Esophagus squamous epithelium (tissue), 5 donors: Measurements from ENCODE around the gene GNAL. TPM values are rescaled to one million over a fixed set of nuclear protein-coding genes. Genes with fewer than 3 reads are reported as not detected.

Experiments
- DNase-seq: peaks from one replicate; lab custom pipeline; 2025; lab: John Stamatoyannopoulos, UW
- H3K27ac ChIP-seq, 4 donors: fragments of 200-600 bp; sonication (generic); one replicate each; pipeline ENCODE4 v1.5.1; 2016 to 2019; ENCODE audit warnings: mild to moderate bottlenecking in 1 of 4
- H3K27me3 ChIP-seq, 4 donors: fragments of 200-600 bp; sonication (generic); 1 replicate in 3 of 4; 2 replicates in 1 of 4; pipeline versions ENCODE4 v1.5.1 to v1.6.0; 2017 to 2021; ENCODE audit warnings: antibody characterized with exemption in 1 of 4
- H3K36me3 ChIP-seq, 3 donors: fragments of 200-600 bp; sonication (generic); one replicate each; pipeline ENCODE4 v1.5.1; 2016 to 2019
- H3K4me1 ChIP-seq, 3 donors: fragments of 200-600 bp; sonication (generic); one replicate each; pipeline ENCODE4 v1.5.1; 2017 to 2019
- H3K4me3 ChIP-seq, 4 donors: fragments of 200-600 bp; sonication (generic); 1 replicate in 3 of 4; 2 replicates in 1 of 4; pipeline ENCODE4 v1.5.1; 2016 to 2019; ENCODE audit warnings: mild to moderate bottlenecking in 2 of 4, moderate library complexity in 1 of 4
- H3K9me3 ChIP-seq, 3 donors: fragments of 200-600 bp; sonication (generic); one replicate each; pipeline ENCODE4 v1.5.1; 2016 to 2019
- CTCF ChIP-seq, 6 experiments: fragments of 450-650 bp in 4 of 6; fragments of 200-600 bp in 2 of 6; sonication (generic) in 2 of 6; IDR thresholded peaks; one replicate each; pipeline ENCODE4 v1.5.1; 2016 to 2019; ENCODE audit warnings: antibody characterized with exemption in 6 of 6, mild to moderate bottlenecking in 4 of 6, moderate library complexity in 4 of 6
- POLR2A ChIP-seq, 4 donors: fragments of 450-650 bp; IDR thresholded peaks; one replicate each; pipeline ENCODE4 v1.6.1; 2017; ENCODE audit warnings: antibody characterized with exemption in 4 of 4, mild to moderate bottlenecking in 4 of 4, moderate library complexity in 3 of 4
- WGBS, 2 donors: methylation state at CpG; one replicate each; pipeline ENCODE4 v1.1.5; 2018; 5-methylcytosine and 5-hydroxymethylcytosine counted together
- intact Hi-C: fragments of 100-400 bp; cut with DNase I; formaldehyde crosslinking; loops from one replicate; pipeline ENCODE4 v1.15.0; 2022
- total RNA-seq, 4 donors: library from RNA; depleted of rRNA; stranded (reverse); fragments of >200 nt; gene quantifications; one replicate each; pipeline ENCODE4 v1.1.0, GENCODE V29; 2016
- donor health status: DM: yes; HTN: yes; CAD: no.

GNAL gene
- total RNA-seq, 4 donors from 2014 or later, result 2.4 to 23.4 (median 7.0) TPM

- DNase-seq, result no peak
- intact Hi-C loops, result no loop called here
- WGBS, 2 donors, result 57 to 71% methylated on average over 5 of the region's 5 CpGs
- no peaks in the 10 kb centered on the region for H3K36me3 ChIP-seq
- H3K27me3 ChIP-seq, result no peaks in the 10 kb centered on the region
- no peak for TF ChIP-seq CTCF (IDR thresholded peaks at IDR 0.05)
- no peak for TF ChIP-seq POLR2A (IDR thresholded peaks at IDR 0.05)
- no peaks in the 10 kb centered on the region for H3K4me1 ChIP-seq
- H3K4me3 ChIP-seq, result no peak overlapping the region
- no peaks in the 10 kb centered on the region for H3K9me3 ChIP-seq
- H3K27ac ChIP-seq, result no peak overlapping the region
Observed at GRCh38 chr18:11842562-11842961, 153.5 kb downstream of the GNAL start.

- peaks cover 0 to under 1% (median 0%) of the 10 kb centered on the region in 3 donors for H3K4me1 ChIP-seq
- 83 to 86% methylated on average over 6 of the region's 6 CpGs for WGBS, 2 donors
- no peaks in the 10 kb centered on the region for H3K27me3 ChIP-seq
- H3K36me3 ChIP-seq, result no peaks in the 10 kb centered on the region
- DNase-seq, result no peak
- TF ChIP-seq CTCF (IDR thresholded peaks at IDR 0.05), result no peak
- no peak for TF ChIP-seq POLR2A (IDR thresholded peaks at IDR 0.05)
- H3K27ac ChIP-seq, result no peak overlapping the region
- intact Hi-C loops, result no loop called here
- H3K4me3 ChIP-seq, result no peak overlapping the region
- no peaks in the 10 kb centered on the region for H3K9me3 ChIP-seq
Observed at GRCh38 chr18:11844436-11844835, 155.4 kb downstream of the GNAL start.

- WGBS, 2 donors, result 86 to 91% methylated on average over 4 of the region's 4 CpGs
- DNase-seq, result no peak
- intact Hi-C loops, result no loop called here
- Histone ChIP-seq H3K4me3 (no peak overlapping the region), H3K36me3 (no peaks in the 10 kb centered on the region), H3K4me1 (peaks cover 0 to 13% (median 6%) of the 10 kb centered on the region in 3 donors), H3K27ac (no peak overlapping the region), H3K9me3 (no peaks in the 10 kb centered on the region), H3K27me3 (no peaks in the 10 kb centered on the region)
- TF ChIP-seq POLR2A (IDR thresholded peaks at IDR 0.05) (no peak), CTCF (IDR thresholded peaks at IDR 0.05) (no peak)
Observed at GRCh38 chr18:11845654-11846053, 156.6 kb downstream of the GNAL start.

GRCh38 chr18:11847811-11848210, 158.7 kb downstream of the GNAL start:
- no peaks in the 10 kb centered on the region for H3K36me3 ChIP-seq
- no peaks in the 10 kb centered on the region for H3K27me3 ChIP-seq
- no peak overlapping the region for H3K4me3 ChIP-seq
- DNase-seq, result no peak
- H3K4me1 ChIP-seq, result peaks cover 0 to 23% (median 8%) of the 10 kb centered on the region in 3 donors
- WGBS, 2 donors, result 71 to 72% methylated on average over 4 of the region's 4 CpGs
- H3K9me3 ChIP-seq, result no peaks in the 10 kb centered on the region
- TF ChIP-seq CTCF (IDR thresholded peaks at IDR 0.05), result no peak
- no peak for TF ChIP-seq POLR2A (IDR thresholded peaks at IDR 0.05)
- intact Hi-C loops, result no loop called here
- H3K27ac ChIP-seq, result no peak overlapping the region

- Histone ChIP-seq H3K36me3 (peaks cover 0 to 8% (median 0%) of the 10 kb centered on the region in 3 donors), H3K9me3 (no peaks in the 10 kb centered on the region), H3K4me3 (no peak overlapping the region), H3K4me1 (peaks cover 0 to 37% (median 22%) of the 10 kb centered on the region in 3 donors), H3K27ac (peak overlapping the region in 3 of 4 donors; percentile 95 to 98 (median 95)), H3K27me3 (no peaks in the 10 kb centered on the region)
- 95% methylated on average over 7 of the region's 7 CpGs for WGBS, 2 donors
- DNase-seq, result no peak
- intact Hi-C loops, result no loop called here
- TF ChIP-seq CTCF (IDR thresholded peaks at IDR 0.05) (no peak), POLR2A (IDR thresholded peaks at IDR 0.05) (no peak)
Observed at GRCh38 chr18:11849279-11849678, 160.2 kb downstream of the GNAL start.
